ENCODE measurements around the gene APOL5. TPM values are rescaled to one million over a fixed set of nuclear protein-coding genes. Genes with fewer than 3 reads are reported as not detected.
"Not testable (repeated sequence)": the region's sequence is repeated elsewhere in the genome, so short reads cannot be mapped to it uniquely, and the experiment has no call there.

Gene APOL5
- total RNA-seq, result not detected
- long read RNA-seq, result 0 reads

- DNase-seq (ENCODE audit: low spot score), result no peak
Measured at GRCh38 chr22:35717572-35717971, at the start of gene APOL5. Gene APOL5, plus strand, starts transcription at chr22:35717872. Its CDS starts 0 bp downstream, at chr22:35717872.

- DNase-seq (ENCODE audit: low spot score), result no peak
Measured at GRCh38 chr22:35674335-35674734, 43.3 kb upstream of the APOL5 start.

GRCh38 chr22:35676065-35676464 is 41.6 kb upstream of the APOL5 start:
- not testable (repeated sequence) for DNase-seq (ENCODE audit: low spot score)

- no peak for DNase-seq (ENCODE audit: low spot score)
Measured at GRCh38 chr22:35677460-35678187, 40.0 kb upstream of the APOL5 start.

- DNase-seq (ENCODE audit: low spot score), result no peak
Measured at GRCh38 chr22:35678836-35679235, 38.8 kb upstream of the APOL5 start.

- not testable (repeated sequence) for DNase-seq (ENCODE audit: low spot score)
Measured at GRCh38 chr22:35679492-35679891, 38.2 kb upstream of the APOL5 start.

GRCh38 chr22:35681454-35682052 is 36.1 kb upstream of the APOL5 start:
- no peak for DNase-seq (ENCODE audit: low spot score)

- DNase-seq (ENCODE audit: low spot score), result no peak
Measured at GRCh38 chr22:35683560-35683959, 34.1 kb upstream of the APOL5 start.

GRCh38 chr22:35684270-35684700 is 33.4 kb upstream of the APOL5 start:
- no peak for DNase-seq (ENCODE audit: low spot score)

- DNase-seq (ENCODE audit: low spot score), result no peak
Measured at GRCh38 chr22:35684732-35685131, 32.9 kb upstream of the APOL5 start.

GRCh38 chr22:35685731-35686130 is 31.9 kb upstream of the APOL5 start:
- DNase-seq (ENCODE audit: low spot score), result no peak

GRCh38 chr22:35686298-35686697 is 31.4 kb upstream of the APOL5 start:
- DNase-seq (ENCODE audit: low spot score), result no peak

- no peak for DNase-seq (ENCODE audit: low spot score)
Measured at GRCh38 chr22:35687461-35687860, 30.2 kb upstream of the APOL5 start.

GRCh38 chr22:35688913-35689675 is 28.6 kb upstream of the APOL5 start:
- DNase-seq (ENCODE audit: low spot score), result no peak

GRCh38 chr22:35690001-35690400 is 27.7 kb upstream of the APOL5 start:
- no peak for DNase-seq (ENCODE audit: low spot score)

- no peak for DNase-seq (ENCODE audit: low spot score)
Measured at GRCh38 chr22:35695202-35695601, 22.5 kb upstream of the APOL5 start.

GRCh38 chr22:35697142-35697541 is 20.5 kb upstream of the APOL5 start:
- DNase-seq (ENCODE audit: low spot score), result no peak

GRCh38 chr22:35699852-35700251 is 17.8 kb upstream of the APOL5 start:
- DNase-seq (ENCODE audit: low spot score), result not testable (repeated sequence)

- no peak for DNase-seq (ENCODE audit: low spot score)
Measured at GRCh38 chr22:35703861-35704584, 13.6 kb upstream of the APOL5 start.

GRCh38 chr22:35705141-35705540 is 12.5 kb upstream of the APOL5 start:
- DNase-seq (ENCODE audit: low spot score), result no peak

GRCh38 chr22:35708453-35708852 is 9.2 kb upstream of the APOL5 start:
- DNase-seq (ENCODE audit: low spot score), result no peak
